ENCODE data around the gene KICS2. TPM values are rescaled to one million over a fixed set of nuclear protein-coding genes. Genes with fewer than 3 reads are reported as not detected.
A peak's percentile ranks its signal among the peaks of the same experiment; 100 is the strongest.

KICS2 gene
- total RNA-seq (2014; rRNA removed; shearing (Covaris generic)) = 1.9 and 9.6 TPM in 2 replicates

DNA sequence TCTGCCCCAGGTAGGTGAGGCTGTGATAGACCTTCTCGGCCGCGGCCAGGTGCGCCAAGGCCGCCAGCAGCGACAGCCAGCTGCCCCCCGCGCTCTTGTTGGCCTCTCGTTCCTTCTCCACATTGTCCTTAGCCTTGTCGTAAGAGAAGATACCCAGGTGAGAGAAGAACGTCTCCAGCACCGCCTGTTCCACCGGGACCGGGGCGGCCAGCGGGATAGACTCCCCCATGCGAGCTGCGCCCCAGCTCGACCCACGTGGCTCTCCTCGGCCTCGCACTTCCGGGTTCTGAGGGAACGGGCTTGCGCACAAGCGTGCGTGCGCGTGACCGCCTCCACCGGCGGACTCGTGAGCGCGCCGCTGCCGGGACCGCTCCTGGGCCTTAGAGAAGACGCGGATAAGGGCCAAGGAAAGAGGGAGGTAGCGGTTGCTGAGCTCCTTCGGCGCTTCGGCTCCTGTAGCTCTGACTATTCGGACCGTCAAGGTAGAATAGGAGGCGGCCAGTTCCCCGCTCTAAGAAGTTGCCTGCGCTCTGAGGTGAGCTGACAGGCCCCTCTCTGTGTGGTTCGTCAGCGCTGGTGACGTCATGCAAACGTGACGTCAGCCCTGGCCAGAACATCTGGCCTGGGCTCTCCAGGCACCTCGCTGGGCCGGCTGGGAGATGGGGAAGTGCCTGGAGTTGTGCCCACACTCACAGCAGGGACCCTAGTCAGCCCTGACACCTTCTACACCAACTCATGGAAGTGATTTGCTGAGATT, at the start of gene KICS2:
Gene KICS2, minus strand, starts transcription at position 288 of the 757 bp plus-strand sequence. Its CDS starts 59 bp downstream, at position 229.
- in situ Hi-C loops (cut with HindIII; ENCODE audit: low sequenced_read_pairs) = no loop called here
- peak; percentile 92 for DNase-seq (ENCODE audit: low spot score)

DNA sequence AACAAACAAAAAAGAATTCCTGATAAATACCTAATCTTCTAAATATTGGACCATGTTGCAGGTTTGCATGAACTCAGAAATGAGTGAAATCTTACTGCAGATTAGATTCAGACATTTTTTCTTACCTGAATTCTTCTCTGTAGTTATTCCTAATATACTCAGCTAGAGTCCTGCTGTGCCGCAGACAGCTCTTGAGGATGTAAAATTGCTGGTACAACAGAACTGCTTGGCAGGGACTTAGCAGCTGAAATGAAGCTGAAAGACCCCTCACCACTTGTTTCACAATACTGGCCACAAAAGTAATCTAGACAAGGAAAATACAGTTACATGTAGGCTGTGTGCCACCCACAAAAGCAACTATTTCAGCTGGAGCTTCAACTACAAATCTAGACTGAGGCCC, 48.3 kb upstream of the KICS2 start:
- DNase-seq (ENCODE audit: low spot score) = no peak
- in situ Hi-C loops (cut with HindIII; ENCODE audit: low sequenced_read_pairs) = loop anchor here (25.0 kb wide), 1 partner anchor 458 kb away; no protein-coding TSS in a partner anchor

DNA sequence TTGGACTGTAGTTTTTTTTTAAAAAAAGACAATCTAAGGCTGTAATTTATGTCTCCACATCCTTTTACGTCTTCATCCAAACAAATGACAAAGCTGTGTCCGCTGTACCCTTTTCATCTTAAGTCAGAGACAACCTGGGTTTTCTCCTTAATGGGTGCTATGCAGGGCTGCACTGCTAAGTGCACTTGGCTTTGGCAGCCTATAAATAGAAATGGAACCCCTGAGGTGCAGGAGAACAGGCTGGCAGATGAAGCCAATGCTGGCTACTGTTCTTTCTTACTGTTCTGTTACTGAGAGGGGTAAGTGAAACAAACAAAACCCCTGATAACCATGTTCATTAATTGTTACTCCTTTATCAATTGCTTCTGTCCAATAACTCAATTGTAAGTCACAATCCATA, 47.1 kb upstream of the KICS2 start:
- in situ Hi-C loops (cut with HindIII; ENCODE audit: low sequenced_read_pairs) = loop anchor here (25.0 kb wide), 1 partner anchor 457 kb away; no protein-coding TSS in a partner anchor
- DNase-seq (ENCODE audit: low spot score) = peak; percentile 21

DNA sequence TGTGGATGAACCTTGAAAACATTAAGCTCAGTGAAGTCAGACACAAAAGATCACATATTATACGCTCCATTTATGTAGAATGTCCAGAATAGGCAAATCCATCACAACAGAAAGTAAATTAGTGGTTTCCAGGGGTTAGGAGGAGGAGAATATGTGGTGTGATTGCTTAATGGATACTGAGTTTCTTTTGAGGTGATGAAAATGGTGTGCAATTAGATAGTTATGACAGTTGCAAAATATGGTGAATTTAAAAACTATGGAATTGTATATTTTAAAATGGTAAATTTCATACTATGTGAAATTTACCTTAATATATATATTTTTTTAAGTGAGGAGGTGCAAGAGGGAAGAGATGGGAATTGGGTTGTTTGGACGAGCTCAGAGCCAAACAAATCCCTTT, 46.3 kb upstream of the KICS2 start:
- in situ Hi-C loops (cut with HindIII; ENCODE audit: low sequenced_read_pairs) = loop anchor here (25.0 kb wide), 1 partner anchor 456 kb away; no protein-coding TSS in a partner anchor

DNA sequence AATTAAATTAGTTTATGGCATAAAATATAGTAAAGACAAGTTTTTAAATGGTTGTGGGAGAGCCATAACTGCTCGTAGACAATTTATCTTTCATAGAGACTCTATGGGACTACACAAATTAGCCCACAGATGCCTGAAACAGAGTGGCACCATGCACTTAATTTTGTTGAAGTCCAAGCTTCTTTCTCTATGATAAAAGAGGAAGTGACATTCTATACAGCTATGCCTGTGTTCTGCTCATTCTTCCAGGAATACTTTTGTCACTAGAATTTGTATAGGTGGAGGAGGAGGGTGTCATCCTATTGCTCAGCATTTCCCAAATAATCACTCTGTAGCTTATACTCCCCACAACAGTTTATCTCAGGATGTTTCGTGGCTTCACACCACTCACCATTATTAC, 43.7 kb upstream of the KICS2 start:
- DNase-seq (ENCODE audit: low spot score) = no peak
- in situ Hi-C loops (cut with HindIII; ENCODE audit: low sequenced_read_pairs) = loop anchor here (25.0 kb wide), 1 partner anchor 454 kb away; no protein-coding TSS in a partner anchor

More for the DNA sequence above, 46.3 kb upstream of the KICS2 start:
- DNase-seq (ENCODE audit: low spot score) = no peak

DNA sequence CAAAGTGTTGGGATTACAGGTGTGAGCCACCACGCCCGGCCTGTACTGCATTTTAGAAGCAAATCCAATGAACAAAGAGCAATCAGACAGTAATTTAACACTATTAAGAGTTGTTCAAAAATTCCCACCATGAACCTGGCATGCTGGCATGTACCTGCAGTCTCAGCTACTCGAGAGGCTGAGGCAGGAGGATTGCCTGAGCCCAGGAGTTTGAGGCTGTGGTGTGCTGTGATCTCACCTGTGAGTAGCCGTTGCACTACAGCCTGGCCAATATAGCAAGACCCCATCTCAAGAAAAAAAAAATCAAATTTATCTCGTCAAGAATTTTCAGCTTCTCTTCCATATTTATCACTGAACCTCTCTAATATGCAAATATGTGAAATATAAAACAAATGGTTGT, 39.7 kb upstream of the KICS2 start:
- in situ Hi-C loops (cut with HindIII; ENCODE audit: low sequenced_read_pairs) = loop anchor here (25.0 kb wide), 1 partner anchor 450 kb away; no protein-coding TSS in a partner anchor

DNA sequence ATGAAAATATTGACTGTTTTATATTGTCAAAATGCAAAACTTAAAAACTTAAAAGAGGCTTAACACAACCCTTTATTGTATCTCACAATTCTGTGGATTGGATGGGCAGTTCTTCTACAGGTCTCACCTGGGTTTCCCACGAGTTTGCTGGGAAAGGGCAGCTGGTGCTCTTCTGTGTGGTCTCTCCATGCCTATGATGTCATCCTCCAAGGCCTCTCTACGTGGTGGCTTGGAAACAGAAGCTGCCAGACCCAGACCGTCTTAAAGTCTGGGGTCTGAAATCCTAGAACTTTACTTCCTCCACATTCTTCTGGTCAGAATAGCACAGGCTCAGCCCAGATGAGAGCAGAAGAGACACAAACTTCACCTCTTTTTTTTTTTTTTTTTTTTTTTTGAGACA, 36.5 kb upstream of the KICS2 start:
- in situ Hi-C loops (cut with HindIII; ENCODE audit: low sequenced_read_pairs) = loop anchor here (25.0 kb wide), 1 partner anchor 446 kb away; no protein-coding TSS in a partner anchor
- no peak for DNase-seq (ENCODE audit: low spot score)

More for the DNA sequence above, 39.7 kb upstream of the KICS2 start:
- no peak for DNase-seq (ENCODE audit: low spot score)

DNA sequence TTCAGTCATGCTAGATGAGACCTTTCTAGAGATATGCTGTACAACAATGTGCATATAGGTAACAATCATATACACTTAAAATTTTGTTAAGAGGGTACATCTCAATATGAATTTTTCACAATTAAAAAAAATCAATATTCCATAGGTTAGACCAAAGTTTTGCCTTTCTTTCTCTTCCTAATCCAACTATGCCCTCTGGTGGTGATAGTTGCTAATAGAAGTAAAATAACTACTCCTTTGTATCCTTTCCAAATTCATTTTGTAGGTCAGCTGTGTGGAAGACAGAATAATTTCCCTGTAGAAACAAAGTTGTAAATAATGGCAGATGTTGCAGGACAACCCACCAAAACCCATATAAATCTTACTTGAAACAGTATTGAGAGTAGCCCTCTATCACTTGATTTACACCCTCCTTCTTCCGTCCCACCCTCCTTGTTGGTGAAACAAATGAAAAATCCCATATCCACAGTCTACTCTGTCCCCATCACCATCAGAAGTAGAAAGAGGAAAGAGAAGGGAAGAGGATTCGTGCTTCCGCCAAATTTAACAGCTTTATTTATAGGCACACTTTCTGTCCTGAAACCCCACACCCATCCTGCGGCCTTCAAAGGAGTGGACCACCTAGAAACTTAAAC, 34.2 kb upstream of the KICS2 start:
- DNase-seq (ENCODE audit: low spot score) = peak; percentile 69
- in situ Hi-C loops (cut with HindIII; ENCODE audit: low sequenced_read_pairs) = loop anchor here (25.0 kb wide), 1 partner anchor 444 kb away; no protein-coding TSS in a partner anchor

DNA sequence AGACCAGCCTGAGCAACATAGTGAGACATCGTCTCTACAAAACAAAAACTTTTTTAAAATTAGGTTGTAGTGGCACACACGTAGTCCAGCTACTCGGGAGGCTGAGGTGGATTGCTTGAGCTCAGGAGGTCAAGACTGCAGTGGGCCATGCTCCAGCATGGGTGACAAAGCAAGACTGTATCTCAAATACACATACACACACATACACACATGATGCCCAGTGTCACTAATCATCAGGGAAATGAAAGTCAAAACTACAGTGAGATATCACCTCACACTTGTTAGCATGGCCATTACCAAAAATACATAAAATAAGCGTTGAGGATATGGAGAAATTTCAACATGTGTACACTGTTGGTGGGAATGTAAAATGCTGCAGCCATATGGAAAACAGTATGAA, 33.2 kb upstream of the KICS2 start:
- DNase-seq (ENCODE audit: low spot score) = no peak
- in situ Hi-C loops (cut with HindIII; ENCODE audit: low sequenced_read_pairs) = loop anchor here (25.0 kb wide), 1 partner anchor 443 kb away; no protein-coding TSS in a partner anchor

DNA sequence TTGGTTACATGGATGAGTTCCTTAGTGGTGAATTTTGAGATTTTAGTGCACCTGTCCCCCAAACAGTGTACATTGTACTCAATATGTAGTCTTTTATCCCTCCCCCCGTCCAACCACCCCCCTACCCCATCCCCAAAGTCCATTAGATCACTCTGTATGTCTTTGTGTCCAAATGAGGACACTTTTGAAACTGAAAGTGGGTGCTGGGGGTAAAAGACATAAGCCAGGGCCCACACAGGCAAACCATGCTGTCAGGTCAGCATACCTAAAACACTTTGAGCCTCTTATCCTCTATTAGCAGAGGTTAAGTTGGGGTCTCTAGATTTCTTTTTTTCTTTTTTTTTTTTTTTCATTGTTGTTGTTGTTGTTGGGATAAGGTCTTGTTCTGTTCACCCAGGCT, 31.3 kb upstream of the KICS2 start:
- DNase-seq (ENCODE audit: low spot score) = no peak
- in situ Hi-C loops (cut with HindIII; ENCODE audit: low sequenced_read_pairs) = loop anchor here (25.0 kb wide), 1 partner anchor 441 kb away; no protein-coding TSS in a partner anchor

DNA sequence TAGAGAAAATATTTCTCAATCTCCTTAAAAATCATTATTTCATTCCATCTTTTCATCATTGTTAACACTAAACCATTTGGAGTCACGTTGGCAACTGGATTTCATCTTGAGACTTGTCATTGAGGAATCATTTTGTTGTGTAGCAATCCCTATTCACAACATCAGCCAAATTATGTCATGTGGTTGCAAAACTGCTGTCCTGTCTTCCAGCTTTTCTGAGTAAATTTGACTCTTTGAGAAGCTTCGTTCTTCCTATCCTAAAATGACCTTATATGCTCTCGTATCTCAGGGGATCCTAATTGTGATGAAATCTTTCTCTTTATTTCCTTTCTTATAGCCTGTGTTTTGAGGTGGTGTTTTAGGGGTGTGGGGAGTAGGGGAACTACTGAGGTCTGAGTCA, 30.6 kb upstream of the KICS2 start:
- in situ Hi-C loops (cut with HindIII; ENCODE audit: low sequenced_read_pairs) = loop anchor here (25.0 kb wide), 1 partner anchor 440 kb away; no protein-coding TSS in a partner anchor
- DNase-seq (ENCODE audit: low spot score) = no peak

DNA sequence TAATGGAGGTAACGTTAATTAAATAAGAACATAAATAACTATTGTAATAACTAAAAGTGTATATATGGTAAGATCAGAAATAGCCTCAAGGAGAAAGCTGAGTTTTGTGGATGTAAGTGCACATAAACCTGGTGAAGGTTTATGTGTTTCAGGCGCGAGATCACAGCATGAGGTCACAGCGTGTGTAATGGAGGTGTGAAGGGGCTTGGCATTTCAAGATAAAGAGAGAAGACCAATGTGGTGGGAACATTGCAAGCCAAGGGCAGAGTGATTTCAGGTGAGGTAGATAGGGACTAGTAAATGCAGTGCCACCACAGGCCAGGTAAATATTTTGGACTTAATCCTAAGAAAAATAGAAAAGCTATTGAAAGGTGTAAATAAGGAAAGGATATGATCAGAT, 21.7 kb upstream of the KICS2 start:
- in situ Hi-C loops (cut with HindIII; ENCODE audit: low sequenced_read_pairs) = no loop called here

DNA sequence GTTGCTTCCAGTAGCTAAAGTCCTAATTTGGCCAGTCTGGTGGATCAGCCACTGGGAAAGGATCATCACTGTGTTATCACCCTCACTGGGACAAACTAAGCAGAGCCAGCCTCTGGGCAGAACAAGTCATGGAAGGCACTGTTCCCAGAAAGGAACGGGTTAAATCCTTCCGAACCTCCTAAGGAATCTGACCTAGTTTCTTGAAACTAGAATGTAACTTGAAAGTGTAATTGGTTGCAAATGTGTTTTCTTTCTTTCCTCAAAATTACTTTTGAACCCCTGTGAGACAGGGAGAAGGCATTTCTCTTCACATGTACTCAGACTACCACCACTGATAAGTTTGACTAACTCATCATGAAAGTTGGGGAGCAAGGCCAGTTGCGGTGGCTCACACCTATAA, 18.7 kb upstream of the KICS2 start:
- DNase-seq (ENCODE audit: low spot score) = no peak
- in situ Hi-C loops (cut with HindIII; ENCODE audit: low sequenced_read_pairs) = no loop called here

More for the DNA sequence above, 21.7 kb upstream of the KICS2 start:
- no peak for DNase-seq (ENCODE audit: low spot score)

DNA sequence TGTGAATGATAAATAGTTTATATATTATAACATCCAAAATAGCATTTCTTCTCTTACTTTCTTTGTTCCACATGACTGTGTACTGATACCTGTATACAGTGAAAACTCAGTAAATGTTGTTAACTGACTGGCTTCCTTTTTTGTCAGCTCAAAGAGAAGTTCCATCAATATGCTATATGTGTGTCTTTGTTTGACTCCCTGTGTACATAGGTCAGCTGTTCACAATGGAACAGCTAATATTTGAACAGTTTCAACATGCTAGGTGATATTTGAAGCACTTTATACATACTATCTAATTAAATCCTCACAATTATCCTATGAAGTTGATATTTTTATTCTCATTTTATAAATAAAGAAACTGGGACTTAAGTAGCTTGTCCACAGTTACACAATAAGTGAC, 15.3 kb upstream of the KICS2 start:
- in situ Hi-C loops (cut with HindIII; ENCODE audit: low sequenced_read_pairs) = no loop called here
- DNase-seq (ENCODE audit: low spot score) = no peak

DNA sequence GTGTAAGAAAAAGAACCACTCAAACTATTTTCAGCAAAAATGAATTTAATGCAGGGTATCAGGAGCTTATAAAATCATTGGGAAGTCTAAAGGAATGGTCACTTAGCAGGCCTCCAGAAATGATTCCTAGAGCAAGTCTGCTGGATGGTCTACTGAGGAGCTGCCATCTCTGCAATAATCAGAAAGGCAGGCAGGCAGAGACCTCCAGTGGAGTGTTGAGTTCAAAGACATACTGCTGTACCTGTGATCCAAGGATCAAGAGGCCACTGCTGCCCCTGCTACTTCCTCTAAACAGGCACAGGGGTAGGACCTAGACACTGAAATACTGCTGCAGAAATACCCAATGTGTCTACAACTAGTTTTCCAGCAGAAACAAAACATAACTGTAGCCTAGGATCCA, 14.5 kb upstream of the KICS2 start:
- in situ Hi-C loops (cut with HindIII; ENCODE audit: low sequenced_read_pairs) = no loop called here
- DNase-seq (ENCODE audit: low spot score) = no peak

DNA sequence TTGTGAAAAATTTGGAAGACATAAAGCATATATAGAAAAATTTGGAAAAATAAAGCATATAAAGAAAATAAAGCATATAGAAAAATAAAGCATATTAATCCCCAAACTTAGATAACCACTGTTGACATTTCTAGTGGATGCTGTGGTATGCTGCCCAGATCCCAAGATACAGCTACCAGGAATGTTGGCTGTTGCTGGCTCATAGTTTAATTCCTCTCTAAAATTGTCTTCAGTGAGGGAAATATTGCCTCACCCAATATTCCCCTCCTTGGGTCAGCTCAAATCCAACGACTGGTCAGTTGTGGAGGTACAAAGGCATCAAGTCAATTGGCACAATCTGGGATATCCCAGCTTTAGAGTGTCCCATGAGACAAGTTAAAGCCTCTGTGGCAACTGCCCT, 10.1 kb upstream of the KICS2 start:
- in situ Hi-C loops (cut with HindIII; ENCODE audit: low sequenced_read_pairs) = no loop called here

DNA sequence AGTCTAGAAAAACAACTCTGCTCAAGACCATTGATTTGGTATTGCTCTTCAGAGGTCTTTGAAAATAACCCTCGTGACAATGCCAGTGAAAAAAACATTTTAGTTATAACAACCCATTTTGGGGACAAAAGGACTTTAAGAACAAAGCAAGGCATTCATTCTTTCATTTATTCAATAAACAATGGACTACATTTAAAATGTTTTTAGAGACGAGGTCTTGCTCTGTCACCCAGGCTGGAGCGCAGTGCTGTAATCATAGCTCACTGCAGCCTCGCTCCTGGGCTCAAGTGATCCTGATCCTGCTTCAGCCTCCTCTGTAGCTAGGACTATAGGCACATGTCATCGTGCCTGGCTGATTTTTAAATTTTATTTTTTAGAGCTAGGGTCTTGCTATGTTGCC, 7.7 kb upstream of the KICS2 start:
- no peak for DNase-seq (ENCODE audit: low spot score)
- in situ Hi-C loops (cut with HindIII; ENCODE audit: low sequenced_read_pairs) = no loop called here

More for the DNA sequence above, 10.1 kb upstream of the KICS2 start:
- DNase-seq (ENCODE audit: low spot score) = no peak

DNA sequence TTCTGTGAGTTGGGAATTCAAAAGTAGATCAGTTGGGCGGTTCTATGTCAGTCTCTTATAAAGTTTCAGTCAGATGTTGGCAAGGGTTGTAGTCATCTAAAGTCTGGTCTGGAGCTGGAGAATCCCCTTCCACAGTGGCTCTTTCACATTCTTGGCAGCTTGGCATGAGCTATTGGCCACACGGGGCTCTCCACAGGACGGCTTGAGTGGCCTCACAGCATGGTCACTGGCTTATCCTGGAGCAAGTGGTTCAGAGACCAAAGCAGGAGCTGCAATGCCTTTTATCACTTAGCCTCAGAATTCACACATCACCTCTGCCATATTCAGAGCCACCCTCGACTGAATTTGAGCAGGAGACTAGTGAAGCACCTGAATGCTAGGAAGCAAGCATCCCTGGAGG, 7.1 kb upstream of the KICS2 start:
- in situ Hi-C loops (cut with HindIII; ENCODE audit: low sequenced_read_pairs) = no loop called here
- no peak for DNase-seq (ENCODE audit: low spot score)

DNA sequence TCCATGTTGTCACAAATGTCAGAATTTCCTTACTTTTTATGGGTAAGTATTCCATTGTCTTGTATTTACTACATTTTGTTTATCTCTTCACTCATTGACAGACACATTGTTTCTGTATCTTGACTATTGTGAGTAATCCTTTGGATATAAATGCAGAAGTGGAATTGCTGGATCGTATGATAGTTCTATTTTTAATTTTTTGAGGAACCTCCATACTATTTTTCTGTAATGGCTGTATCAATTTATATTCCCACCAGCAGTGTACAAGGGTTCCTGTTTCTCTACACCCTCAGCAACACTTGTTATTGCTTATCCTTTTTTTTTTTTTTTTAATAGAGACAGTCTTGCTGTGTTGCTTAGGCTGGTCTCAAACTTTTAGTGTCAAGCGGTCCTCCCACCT, 3.5 kb upstream of the KICS2 start:
- in situ Hi-C loops (cut with HindIII; ENCODE audit: low sequenced_read_pairs) = no loop called here

DNA sequence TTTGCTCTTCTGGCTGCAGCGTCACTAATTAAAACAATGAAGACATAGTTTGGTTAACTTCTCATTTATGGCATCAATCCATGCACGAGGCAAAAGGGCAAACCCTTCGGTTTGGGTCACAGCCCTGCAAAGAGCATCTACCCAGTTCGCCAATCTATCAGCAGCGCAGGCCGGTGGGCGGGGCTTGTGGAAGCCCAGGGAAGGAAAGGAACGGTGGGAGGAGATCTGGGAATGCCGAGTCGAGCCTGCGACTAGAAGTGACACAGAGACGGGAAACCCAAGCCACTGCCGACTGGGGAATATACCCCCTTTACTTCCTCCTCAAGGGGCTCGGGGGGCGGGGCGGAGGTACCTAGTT, 466 bp downstream of the KICS2 start:
- in situ Hi-C loops (cut with HindIII; ENCODE audit: low sequenced_read_pairs) = no loop called here
- peak; percentile 88 for DNase-seq (ENCODE audit: low spot score)

More for the DNA sequence above, 3.5 kb upstream of the KICS2 start:
- no peak for DNase-seq (ENCODE audit: low spot score)
